ENCODE measurements around the gene PLVAP.

DNA sequence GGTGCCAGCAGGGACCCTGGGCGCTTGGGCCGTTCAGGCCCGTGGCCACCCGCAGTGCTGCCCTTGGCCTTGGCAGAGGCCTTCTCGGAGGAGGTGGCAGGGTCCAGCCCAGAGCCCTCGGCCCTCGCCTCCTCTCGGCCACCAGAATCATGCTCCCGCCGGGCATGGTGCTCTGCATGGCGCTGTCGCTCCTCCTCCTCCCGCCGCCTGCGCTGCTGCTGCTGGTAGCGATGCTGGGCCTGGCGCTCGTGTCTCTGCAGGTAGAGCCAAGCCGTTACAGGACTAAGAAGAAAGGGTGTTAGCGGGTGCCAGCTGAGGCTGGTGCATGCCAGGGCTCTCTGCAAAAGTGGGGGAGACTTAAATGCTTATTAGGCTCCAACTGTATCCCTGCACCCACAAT is 52.0 kb downstream of the PLVAP start:
- no peak for TF ChIP-seq ZNF778 (CRISPR knock-in tag; IDR thresholded peaks at IDR 0.05)
- TF ChIP-seq GATAD2B (IDR thresholded peaks at IDR 0.05; ENCODE audit: borderline replicate concordance): no peak
- no peak for TF ChIP-seq ZNF696 (CRISPR knock-in tag; conservative IDR thresholded peaks at IDR 0.05)
- TF ChIP-seq CBX8 (IDR thresholded peaks at IDR 0.05; ENCODE audit: borderline replicate concordance, extremely low read depth, low read depth, low read length, poor library complexity, severe bottlenecking): no peak
- TF ChIP-seq MAX (CRISPR knock-in tag; IDR thresholded peaks at IDR 0.05): no peak
- no peak for TF ChIP-seq EP400 (IDR thresholded peaks at IDR 0.05)
- no peak for TF ChIP-seq POLR2AphosphoS5 (IDR thresholded peaks at IDR 0.05; ENCODE audit: control insufficient read depth, insufficient read depth, low read depth, low read length)
- TF ChIP-seq HIVEP1 (CRISPR knock-in tag; IDR thresholded peaks at IDR 0.05): no peak
- TF ChIP-seq SOX6 (IDR thresholded peaks at IDR 0.05): no peak

Measured in K562 (cell line).